HepG2 (cell line): Measurements from ENCODE around the gene AUP1. TPM values are rescaled to one million over a fixed set of nuclear protein-coding genes. Genes with fewer than 3 reads are reported as not detected.
A peak's percentile ranks its signal among the peaks of the same experiment; 100 is the strongest.

Experiments used
- BRF2 ChIP-seq: sonication (generic); formaldehyde crosslinking; IDR thresholded peaks from 2 replicates; pipeline ENCODE4 v1.8.1; 2022; ENCODE audit warnings: mild to moderate bottlenecking, missing genetic modification reagents
- CBX2 ChIP-seq, 2 experiments: fragments of 200-600 bp in 1 of 2; sonication (generic); formaldehyde crosslinking in 1 of 2; IDR thresholded peaks; 2 replicates each; pipeline versions ENCODE4 v1.7.0 to v1.8.1; 2018 to 2022; ENCODE audit warnings: low read depth in 2 of 2, low read length in 1 of 2, mild to moderate bottlenecking in 1 of 2, missing genetic modification reagents in 1 of 2
- CREBL2 ChIP-seq: sonication (generic); formaldehyde crosslinking; IDR thresholded peaks from 2 replicates; pipeline ENCODE4 v1.8.1; 2023; ENCODE audit warnings: missing genetic modification reagents, mild to moderate bottlenecking, borderline replicate concordance
- DDIT3 ChIP-seq: sonication (generic); formaldehyde crosslinking; IDR thresholded peaks from 2 replicates; pipeline ENCODE4 v1.4.0; 2020; ENCODE audit warnings: mild to moderate bottlenecking, missing genetic modification reagents
- FUBP1 ChIP-seq: sonication (generic); formaldehyde crosslinking; IDR thresholded peaks from 2 replicates; pipeline ENCODE4 v1.5.1; 2020; ENCODE audit warnings: missing genetic modification reagents, mild to moderate bottlenecking, borderline replicate concordance
- HOXA5 ChIP-seq: sonication (generic); formaldehyde crosslinking; IDR thresholded peaks from 2 replicates; pipeline ENCODE4 v1.4.0; 2020; ENCODE audit warnings: missing genetic modification reagents
- NFYC ChIP-seq: IDR thresholded peaks from 2 replicates; pipeline ENCODE4 v1.6.1; 2016; ENCODE audit warnings: missing genetic modification reagents, missing compliant biosample characterization
- NPAS2 ChIP-seq: sonication (generic); formaldehyde crosslinking; IDR thresholded peaks from 2 replicates; pipeline ENCODE4 v1.8.0; 2022; ENCODE audit warnings: mild to moderate bottlenecking, missing genetic modification reagents, borderline replicate concordance
- RERE ChIP-seq: IDR thresholded peaks from 2 replicates; pipeline ENCODE4 v1.6.1; 2016; ENCODE audit warnings: low read depth, missing genetic modification reagents, missing compliant biosample characterization
- SIN3A ChIP-seq: IDR thresholded peaks from 2 replicates; pipeline ENCODE4 v1.6.1; 2011; ENCODE audit warnings: low read depth, mild to moderate bottlenecking, control low read depth, low read length, borderline replicate concordance
- SRSF9 ChIP-seq: fragments of 200-400 bp; formaldehyde crosslinking; IDR thresholded peaks from 2 replicates; pipeline ENCODE4 v1.6.1; 2018; ENCODE audit warnings: borderline replicate concordance, mild to moderate bottlenecking, low read depth, low read length; ENCODE audit not compliant: insufficient read depth, poor library complexity, severe bottlenecking
- ZFX ChIP-seq: sonication (generic); formaldehyde crosslinking; IDR thresholded peaks from 2 replicates; pipeline ENCODE4 v1.4.0; 2020; ENCODE audit warnings: mild to moderate bottlenecking, low read depth, missing genetic modification reagents, moderate library complexity
- ZKSCAN8 ChIP-seq: IDR thresholded peaks from 2 replicates; pipeline ENCODE4 v1.6.1; 2016; ENCODE audit warnings: borderline replicate concordance, missing genetic modification reagents, missing compliant biosample characterization
- ZNF34 ChIP-seq: sonication (generic); formaldehyde crosslinking; IDR thresholded peaks from 2 replicates; pipeline ENCODE4 v1.4.0; 2020; ENCODE audit warnings: mild to moderate bottlenecking, missing genetic modification reagents, borderline replicate concordance
- ZNF468 ChIP-seq: sonication (generic); formaldehyde crosslinking; IDR thresholded peaks from 2 replicates; pipeline ENCODE4 v1.8.0; 2022; ENCODE audit warnings: mild to moderate bottlenecking, moderate library complexity, missing genetic modification reagents
- ZNF556 ChIP-seq: sonication (generic); formaldehyde crosslinking; IDR thresholded peaks from 2 replicates; pipeline ENCODE4 v1.4.0; 2020; ENCODE audit warnings: mild to moderate bottlenecking, missing genetic modification reagents, borderline replicate concordance
- ZNF580 ChIP-seq: IDR thresholded peaks from 2 replicates; pipeline ENCODE4 v1.6.1; 2016; ENCODE audit warnings: low read depth, borderline replicate concordance
- polyA plus RNA-seq, 8 experiments: library from polyadenylated mRNA; depleted of rRNA in 3 of 8; stranded (reverse) in 7 of 8; unstranded in 1 of 8; fragments of >200 nt; fragmentation: Illumina TruSeq in 4 of 8; extraction: Trizol in 4 of 8; gene quantifications; 2 replicates each; pipeline versions ENCODE4 v1.2.1 to v1.2.3, GENCODE V29; 2011 to 2016; ENCODE audit warnings: low read depth in 4 of 8, missing spikeins in 1 of 8, mixed read lengths in 1 of 8; ENCODE audit not compliant: insufficient read depth in 1 of 8
- total RNA-seq, 5 experiments: library from RNA; depleted of rRNA; stranded (reverse); fragments of >200 nt; fragmentation: Illumina TruSeq; extraction: Trizol; gene quantifications; 2 replicates each; pipeline ENCODE4 v1.2.3, GENCODE V29; 2016; ENCODE audit warnings: low read depth in 1 of 5

The AUP1 gene
- total and polyA plus RNA-seq, 2 of the 13 experiments (the other 11 are each of a cell fraction or from before 2014, with no cell fraction given), result 174 to 267 TPM

GRCh38 chr2:74507145-74507925 is 22.2 kb downstream of the AUP1 start, which contains the start of gene PCGF1 (continued):
- TF ChIP-seq RERE (CRISPR knock-in tag) (peak; percentile 41; the same call in 1 of the 2 replicates), NFYC (CRISPR knock-in tag) (peak; percentile 80), ZNF34 (CRISPR knock-in tag) (peak; percentile 59; the same call in 1 of the 2 replicates), BRF2 (CRISPR knock-in tag) (peak; percentile 35; the same call in 1 of the 2 replicates), HOXA5 (peak; percentile 96), ZNF580 (CRISPR knock-in tag) (0 out of 2 replicates have a peak, but pooled peaks have one; percentile 19), ZFX (CRISPR knock-in tag) (no peak; the same call in 1 of the 2 replicates), CREBL2 (0 out of 2 replicates have a peak, but pooled peaks have one; percentile 37), NPAS2 (CRISPR knock-in tag) (peak; percentile 89; the same call in 1 of the 2 replicates), CBX2 (IDR thresholded peaks at IDR 0.05; ENCODE audit: low read depth, low read length) (no peak), CBX2 (CRISPR knock-in tag; IDR thresholded peaks at IDR 0.05; ENCODE audit: low read depth) (0 out of 2 replicates have a peak, but pooled peaks have one; percentile 35), ZNF468 (CRISPR knock-in tag) (no peak), SRSF9 (no peak), SIN3A (0 out of 2 replicates have a peak, but pooled peaks have one; percentile 15), FUBP1 (peak; percentile 88; the same call in 1 of the 2 replicates), DDIT3 (no peak), ZKSCAN8 (CRISPR knock-in tag) (peak; percentile 13; the same call in 1 of the 2 replicates), ZNF556 (CRISPR knock-in tag) (peak; percentile 76; the same call in 1 of the 2 replicates)
